ENCODE measurements around the gene LIMK2.

DNA sequence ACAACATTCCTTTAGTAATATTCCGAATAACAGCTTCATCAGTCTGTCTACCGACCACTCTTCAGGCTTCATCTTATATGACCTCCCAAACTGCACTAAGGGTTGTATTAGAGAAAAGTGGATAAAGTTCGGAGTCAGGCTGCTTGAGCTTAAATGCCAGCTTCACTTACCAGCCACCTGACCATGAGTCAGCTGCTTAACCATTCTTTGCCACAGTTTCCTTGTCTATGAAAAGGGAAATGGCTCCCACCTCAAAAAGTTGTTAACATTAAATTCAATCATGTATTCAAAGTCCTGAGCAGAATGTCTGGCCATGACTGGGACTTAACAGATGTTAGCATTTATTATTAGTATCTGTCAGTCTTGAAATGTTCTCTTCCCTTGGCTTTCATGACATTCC, 20.9 kb downstream of the LIMK2 start:
- TF ChIP-seq, protein P1, sequence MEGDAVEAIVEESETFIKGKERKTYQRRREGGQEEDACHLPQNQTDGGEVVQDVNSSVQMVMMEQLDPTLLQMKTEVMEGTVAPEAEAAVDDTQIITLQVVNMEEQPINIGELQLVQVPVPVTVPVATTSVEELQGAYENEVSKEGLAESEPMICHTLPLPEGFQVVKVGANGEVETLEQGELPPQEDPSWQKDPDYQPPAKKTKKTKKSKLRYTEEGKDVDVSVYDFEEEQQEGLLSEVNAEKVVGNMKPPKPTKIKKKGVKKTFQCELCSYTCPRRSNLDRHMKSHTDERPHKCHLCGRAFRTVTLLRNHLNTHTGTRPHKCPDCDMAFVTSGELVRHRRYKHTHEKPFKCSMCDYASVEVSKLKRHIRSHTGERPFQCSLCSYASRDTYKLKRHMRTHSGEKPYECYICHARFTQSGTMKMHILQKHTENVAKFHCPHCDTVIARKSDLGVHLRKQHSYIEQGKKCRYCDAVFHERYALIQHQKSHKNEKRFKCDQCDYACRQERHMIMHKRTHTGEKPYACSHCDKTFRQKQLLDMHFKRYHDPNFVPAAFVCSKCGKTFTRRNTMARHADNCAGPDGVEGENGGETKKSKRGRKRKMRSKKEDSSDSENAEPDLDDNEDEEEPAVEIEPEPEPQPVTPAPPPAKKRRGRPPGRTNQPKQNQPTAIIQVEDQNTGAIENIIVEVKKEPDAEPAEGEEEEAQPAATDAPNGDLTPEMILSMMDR (IDR thresholded peaks at IDR 0.05) = no peak
- TF ChIP-seq POLR2A (IDR thresholded peaks at IDR 0.05) (no peak), EP300 (IDR thresholded peaks at IDR 0.05) (no peak), POLR2AphosphoS5 (IDR thresholded peaks at IDR 0.05) (no peak)

All from suprapubic skin (tissue), 4 donors.